Measurements from ENCODE around the gene FAM72C. TPM values are rescaled to one million over a fixed set of nuclear protein-coding genes. Genes with fewer than 3 reads are reported as not detected.
"Not testable (repeated sequence)": the region's sequence is repeated elsewhere in the genome, so short reads cannot be mapped to it uniquely, and the experiment has no call there.

FAM72C gene
- total and polyA plus RNA-seq, 2 of the 8 experiments (the other 6 are each of a cell fraction or from before 2014, with no cell fraction given) = 1.9 to 6.3 TPM

- not testable (repeated sequence) for H4K5ac ChIP-seq (ENCODE audit: insufficient read length, low read depth, low read length)
These were observed 18.9 kb downstream of the FAM72C start for GRCh38 chr1:143952913-143953312.

More at GRCh38 chr1:143952913-143953312, 18.9 kb downstream of the FAM72C start:
- H3K9me3 ChIP-seq (ENCODE audit: insufficient read depth in 2 of 2, low read depth in 1 of 2, low read length in 1 of 2); H3K79me2 ChIP-seq (ENCODE audit: control insufficient read depth in 1 of 2, insufficient read depth in 2 of 2, low read length in 2 of 2); H3K4me3 ChIP-seq (ENCODE audit: extremely low read depth in 1 of 4, insufficient read depth in 2 of 4, low read depth in 3 of 4, low read length in 4 of 4); H3K14ac ChIP-seq (ENCODE audit: insufficient read length); H3K36me3 ChIP-seq (ENCODE audit: control insufficient read depth in 2 of 4, insufficient read depth in 4 of 4, low read length in 3 of 4); FAIRE-seq; H2BK15ac ChIP-seq (ENCODE audit: low read length); H3K4me1 ChIP-seq (replicated peaks in 1 of 4; ENCODE audit: control insufficient read depth in 3 of 4, insufficient read depth in 4 of 4, low read length in 3 of 4); H3K4me2 ChIP-seq (ENCODE audit: insufficient read depth in 1 of 2, low read depth in 2 of 2, low read length in 2 of 2); CTCF ChIA-PET (ENCODE audit: partially characterized antibody); H2BK5ac ChIP-seq (ENCODE audit: low read depth, low read length); H4K20me1 ChIP-seq (replicated peaks in 1 of 2; ENCODE audit: control insufficient read depth in 1 of 2, insufficient read depth in 2 of 2, low read length in 2 of 2); H4K91ac ChIP-seq (replicated peaks; ENCODE audit: insufficient read length, low read length); H3K23ac ChIP-seq (ENCODE audit: insufficient read length); H2AFZ ChIP-seq (ENCODE audit: low read length); H3K79me1 ChIP-seq (ENCODE audit: low read depth, low read length); H4K8ac ChIP-seq (ENCODE audit: extremely low read depth, insufficient read depth, low read length); H2BK120ac ChIP-seq (replicated peaks; ENCODE audit: low read depth, low read length); H3K23me2 ChIP-seq (ENCODE audit: low read depth, low read length); DNase-seq (ENCODE audit: low read depth in 1 of 2, low spot score in 2 of 2); H3K9ac ChIP-seq (replicated peaks in 1 of 4; ENCODE audit: extremely low read depth in 1 of 4, low read depth in 3 of 4, low read length in 3 of 4); H3K4ac ChIP-seq (replicated peaks; ENCODE audit: insufficient read length, low read depth, low read length); H2BK12ac ChIP-seq (ENCODE audit: low read depth, low read length); H3K56ac ChIP-seq (replicated peaks; ENCODE audit: insufficient read length, low read depth, low read length); H3K27ac ChIP-seq (ENCODE audit: low read depth, low read length); POLR2A ChIA-PET (ENCODE audit: partially characterized antibody); H3K18ac ChIP-seq (ENCODE audit: extremely low read depth, low read length); H2BK20ac ChIP-seq (ENCODE audit: low read length); H3K27me3 ChIP-seq (replicated peaks in 1 of 4; ENCODE audit: control insufficient read depth in 3 of 4, extremely low read depth in 1 of 4, insufficient read depth in 3 of 4, low read length in 3 of 4); H2AK5ac ChIP-seq (ENCODE audit: low read depth, low read length): not testable (repeated sequence)
- no CpG with 5 or more reads among the region's 1 CpG for WGBS, 2 experiments (ENCODE audit: extremely low coverage in 1 of 2, insufficient coverage in 1 of 2, insufficient read length in 1 of 2, insufficient replicate concordance in 2 of 2, low coverage in 1 of 2, low lambda C conversion rate in 2 of 2, missing lambda C conversion rate in 1 of 2)
